Right lobe of liver (tissue), 6 donors: ENCODE measurements around the gene LILRB4. TPM values are rescaled to one million over a fixed set of nuclear protein-coding genes. Genes with fewer than 3 reads are reported as not detected.
A peak's percentile ranks its signal among the peaks of the same experiment; 100 is the strongest.
"Not testable (repeated sequence)": the region's sequence is repeated elsewhere in the genome, so short reads cannot be mapped to it uniquely, and the experiment has no call there.

ENCODE experiments used
- ATAC-seq, 4 donors: fragments of 200-7000 bp; cut with Tn5 transposase; one replicate each; pipeline ENCODE4 v1.9.1; 2020; ENCODE audit warnings: mild to moderate bottlenecking in 4 of 4, moderate library complexity in 4 of 4
- DNase-seq, 3 donors: peaks; one replicate each; pipeline ENCODE4 v3.0.0-alpha.2; 2020
- H3K27ac ChIP-seq, 3 donors: fragments of 200-600 bp; one replicate each; pipeline ENCODE4 v1.8.0; 2022
- H3K27me3 ChIP-seq, 2 donors: fragments of 200-600 bp; one replicate each; pipeline ENCODE4 v1.8.0; 2022
- H3K36me3 ChIP-seq, 4 donors: fragments of 200-600 bp; sonication (generic) in 1 of 4; one replicate each; pipeline versions ENCODE4 v1.5.1 to v1.8.0; 2017 to 2022; ENCODE audit warnings: control low read depth in 1 of 4
- H3K4me1 ChIP-seq, 4 donors: fragments of 200-600 bp; sonication (generic) in 1 of 4; one replicate each; pipeline versions ENCODE4 v1.5.1 to v1.8.0; 2017 to 2022; ENCODE audit warnings: control low read depth in 1 of 4
- H3K4me3 ChIP-seq, 3 donors: fragments of 200-600 bp; one replicate each; pipeline ENCODE4 v1.8.0; 2022
- H3K9me3 ChIP-seq, 4 donors: fragments of 200-600 bp; sonication (generic) in 1 of 4; one replicate each; pipeline versions ENCODE4 v1.5.1 to v1.8.0; 2017 to 2022; ENCODE audit warnings: control low read depth in 1 of 4
- POLR2A ChIP-seq: fragments of 450-650 bp; IDR thresholded peaks from one replicate; pipeline ENCODE4 v1.6.1; 2017; ENCODE audit warnings: antibody characterized with exemption, mild to moderate bottlenecking
- WGBS: methylation state at CpG from one replicate; pipeline ENCODE4 v1.1.6; 2018; ENCODE audit warnings: low coverage, low lambda C conversion rate; ENCODE audit not compliant: insufficient coverage; ENCODE audit errors: missing lambda C conversion rate; 5-methylcytosine and 5-hydroxymethylcytosine counted together
- intact Hi-C, 2 donors: fragments of 100-400 bp; cut with DNase I; formaldehyde crosslinking; loops; one replicate each; pipeline versions ENCODE4 v1.11.2 to v1.14.1; 2022
- total RNA-seq, 6 experiments: library from RNA; depleted of rRNA in 2 of 6; stranded (reverse); fragments of >200 nt in 2 of 6; fragmentation: NEBNext Ultra II Directional in 3 of 6; extraction: Animal tissue kit (Norgen Biotek cat#: 25700) in 3 of 6; gene quantifications; one replicate each; pipeline versions ENCODE4 v1.1.0 to v1.2.4, GENCODE V29; 2016 to 2023
- TF ChIP-seq, protein P1 (sequence below), 4 donors: fragments of 200-600 bp in 3 of 4; fragments of 450-650 bp in 1 of 4; IDR thresholded peaks; one replicate each; pipeline versions ENCODE4 v1.5.1 to v1.8.0; 2016 to 2022; ENCODE audit warnings: antibody characterized with exemption in 4 of 4, mild to moderate bottlenecking in 2 of 4
- donor health status: DM: no; HTN: yes; CAD: no.
- donor health status: DM: no; HTN: no; CAD: no.
- donor health status: DM: no; HTN: no; CAD: no.
- donor health status: DM: no; HTN: yes; CAD: no.
- donor health status: DM: no; HTN: yes; CAD: no.

LILRB4 gene
- total RNA-seq, 6 experiments from 2014 or later = 1.9 to 9.5 (median 2.5) TPM

DNA sequence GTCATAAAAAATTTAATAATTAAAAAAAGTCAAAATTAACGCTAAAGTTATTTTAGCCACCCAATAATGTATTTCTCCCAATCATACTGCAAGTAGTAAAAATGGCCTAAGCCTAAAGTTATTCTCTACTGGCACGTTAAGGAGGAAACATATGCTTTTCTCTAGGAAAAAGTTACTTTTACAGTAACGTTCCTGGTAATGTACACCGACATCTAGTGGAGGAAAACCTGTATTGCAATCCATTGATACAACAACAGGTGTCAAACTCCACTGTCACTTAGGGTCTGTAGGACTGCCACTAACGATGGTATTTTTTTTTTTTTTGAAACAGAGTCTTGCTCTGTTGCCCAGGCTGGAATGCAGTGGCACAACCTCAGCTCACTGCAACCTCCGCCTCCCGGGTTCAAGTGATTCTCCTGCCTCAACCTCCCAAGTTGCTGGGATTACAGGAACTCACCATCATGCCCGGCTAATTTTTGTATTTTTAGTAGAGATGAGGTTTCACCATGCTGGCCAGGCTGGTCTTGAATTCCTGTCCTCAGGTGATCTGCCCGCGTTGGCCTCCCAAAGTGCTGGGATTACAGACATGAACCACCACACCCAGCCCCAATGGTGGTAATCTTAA lies 13.5 kb downstream of the LILRB4 start:
- H3K4me1 ChIP-seq, intact Hi-C loops, H3K4me3 ChIP-seq, H3K27ac ChIP-seq, DNase-seq, H3K27me3 ChIP-seq, H3K9me3 ChIP-seq, H3K36me3 ChIP-seq: not testable (repeated sequence)
- ATAC-seq = peak; percentile 50 to 79 (median 64)
- WGBS = 10% methylated on average over 8 of the region's 10 CpGs
- TF ChIP-seq, protein P1, sequence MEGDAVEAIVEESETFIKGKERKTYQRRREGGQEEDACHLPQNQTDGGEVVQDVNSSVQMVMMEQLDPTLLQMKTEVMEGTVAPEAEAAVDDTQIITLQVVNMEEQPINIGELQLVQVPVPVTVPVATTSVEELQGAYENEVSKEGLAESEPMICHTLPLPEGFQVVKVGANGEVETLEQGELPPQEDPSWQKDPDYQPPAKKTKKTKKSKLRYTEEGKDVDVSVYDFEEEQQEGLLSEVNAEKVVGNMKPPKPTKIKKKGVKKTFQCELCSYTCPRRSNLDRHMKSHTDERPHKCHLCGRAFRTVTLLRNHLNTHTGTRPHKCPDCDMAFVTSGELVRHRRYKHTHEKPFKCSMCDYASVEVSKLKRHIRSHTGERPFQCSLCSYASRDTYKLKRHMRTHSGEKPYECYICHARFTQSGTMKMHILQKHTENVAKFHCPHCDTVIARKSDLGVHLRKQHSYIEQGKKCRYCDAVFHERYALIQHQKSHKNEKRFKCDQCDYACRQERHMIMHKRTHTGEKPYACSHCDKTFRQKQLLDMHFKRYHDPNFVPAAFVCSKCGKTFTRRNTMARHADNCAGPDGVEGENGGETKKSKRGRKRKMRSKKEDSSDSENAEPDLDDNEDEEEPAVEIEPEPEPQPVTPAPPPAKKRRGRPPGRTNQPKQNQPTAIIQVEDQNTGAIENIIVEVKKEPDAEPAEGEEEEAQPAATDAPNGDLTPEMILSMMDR (IDR thresholded peaks at IDR 0.05) = peak; percentile 61 to 89 (median 84)

DNA sequence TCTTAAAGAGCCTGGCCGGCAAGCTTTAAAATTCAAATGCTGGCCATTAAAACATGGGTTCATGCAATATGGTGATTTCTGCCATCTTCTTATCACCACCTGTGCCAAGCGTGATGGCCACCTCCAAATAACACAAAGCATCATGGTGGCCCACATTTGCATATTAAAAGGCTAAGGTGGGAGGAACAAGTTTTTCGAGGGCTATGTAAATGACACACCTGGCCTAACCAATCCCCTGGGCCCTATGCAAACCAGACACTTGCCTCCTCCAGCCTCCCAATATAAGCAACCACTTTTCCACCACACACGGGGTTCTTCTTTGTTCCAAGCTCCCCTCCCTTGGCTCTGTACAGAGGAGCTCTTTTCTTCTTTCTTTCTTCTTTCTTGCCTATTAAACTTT lies 14.4 kb downstream of the LILRB4 start:
- no peak for DNase-seq
- intact Hi-C loops = no loop called here

DNA sequence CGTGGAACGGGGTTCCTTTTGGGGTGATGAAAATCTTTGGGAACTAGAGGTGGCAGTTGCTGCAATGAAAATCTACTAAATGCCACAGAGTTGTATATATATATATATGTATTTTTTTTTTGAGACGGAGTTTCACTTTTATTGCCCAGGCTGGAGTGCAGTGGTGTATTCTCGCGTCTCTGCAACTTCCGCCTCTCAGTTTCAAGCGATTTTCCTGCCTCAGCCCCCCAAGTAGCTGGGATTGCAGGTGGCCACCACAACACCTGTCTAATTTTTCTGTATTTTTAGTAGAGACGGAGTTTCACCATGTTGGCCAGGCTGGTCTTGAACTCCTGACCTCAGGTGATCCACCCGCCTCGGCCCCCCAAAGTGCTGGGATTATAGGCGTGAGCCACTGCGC lies 18.8 kb downstream of the LILRB4 start:
- H3K9me3 ChIP-seq, intact Hi-C loops, H3K27me3 ChIP-seq, H3K27ac ChIP-seq, H3K4me1 ChIP-seq, DNase-seq, H3K4me3 ChIP-seq, ATAC-seq, H3K36me3 ChIP-seq: not testable (repeated sequence)
- 43% methylated on average over 12 of the region's 12 CpGs for WGBS

More for the DNA sequence above, 14.4 kb downstream of the LILRB4 start:
- H3K4me1 ChIP-seq = no peaks in the 10 kb centered on the region
- ATAC-seq = no peak
- no peaks in the 10 kb centered on the region for H3K9me3 ChIP-seq
- TF ChIP-seq POLR2A = no peak
- TF ChIP-seq, protein P1 (IDR thresholded peaks at IDR 0.05) = no peak
- H3K27ac ChIP-seq = no peak overlapping the region
- H3K36me3 ChIP-seq = no peaks in the 10 kb centered on the region
- 35% methylated on average over 4 of the region's 4 CpGs for WGBS
- H3K4me3 ChIP-seq = no peak overlapping the region
- H3K27me3 ChIP-seq = no peaks in the 10 kb centered on the region

DNA sequence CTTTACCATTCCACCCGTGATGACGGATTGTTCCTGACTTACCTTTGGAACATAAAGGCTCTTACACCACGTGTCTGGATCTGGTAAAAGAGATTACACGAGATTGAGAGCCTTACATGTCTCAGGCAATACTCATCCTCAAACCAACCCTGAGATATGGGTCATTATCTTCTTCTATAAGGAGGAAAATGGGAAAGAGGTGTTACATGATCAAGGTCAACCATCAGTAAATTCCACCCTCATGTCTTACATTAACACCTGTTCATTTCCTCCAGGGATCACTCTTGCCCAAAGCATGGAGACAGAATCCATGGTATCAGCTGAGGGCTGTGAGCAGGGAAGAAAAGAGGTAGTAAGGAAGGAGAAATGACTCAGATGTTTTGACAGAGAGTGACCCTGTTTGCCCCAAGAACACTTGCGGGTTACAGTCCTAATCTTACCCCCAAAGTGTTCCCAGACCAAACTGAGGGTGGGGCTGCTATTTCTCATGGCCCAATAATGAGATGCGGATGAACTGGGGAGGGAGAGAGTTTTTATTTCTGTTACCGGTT lies 19.6 kb downstream of the LILRB4 start:
- intact Hi-C loops = no loop called here
- H3K4me1 ChIP-seq = no peaks in the 10 kb centered on the region
- H3K36me3 ChIP-seq = no peaks in the 10 kb centered on the region
- no peak overlapping the region for H3K27ac ChIP-seq
- no peak for DNase-seq
- H3K4me3 ChIP-seq = no peak overlapping the region
- 31% methylated on average over 7 of the region's 7 CpGs for WGBS
- TF ChIP-seq, protein P1 (IDR thresholded peaks at IDR 0.05) = no peak
- no peak for TF ChIP-seq POLR2A
- no peaks in the 10 kb centered on the region for H3K9me3 ChIP-seq
- ATAC-seq = no peak
- no peaks in the 10 kb centered on the region for H3K27me3 ChIP-seq

DNA sequence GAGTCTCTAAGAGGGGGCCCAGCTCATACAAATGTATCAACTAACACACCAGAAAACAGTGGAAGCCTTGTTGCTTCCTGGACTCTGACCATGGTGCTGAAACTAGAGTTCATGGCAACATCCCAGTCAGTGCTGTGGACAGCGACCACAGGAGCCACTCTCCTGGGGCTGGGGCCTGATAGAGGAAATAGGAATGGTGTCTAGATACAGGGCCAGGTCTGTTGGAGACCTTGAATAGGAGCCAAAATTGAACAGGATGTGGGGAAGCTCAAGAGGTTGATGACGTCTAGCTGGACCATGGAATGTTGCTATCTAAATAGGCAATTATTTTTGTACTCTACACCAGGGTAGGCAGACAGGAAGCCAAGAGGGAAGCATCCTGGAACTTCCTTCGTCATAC lies 21.7 kb downstream of the LILRB4 start:
- peak in 1 of 4 donors; percentile 36 for ATAC-seq
- TF ChIP-seq, protein P1 (IDR thresholded peaks at IDR 0.05) = no peak
- TF ChIP-seq POLR2A = no peak
- DNase-seq = no peak
- Histone ChIP-seq H3K36me3 (no peaks in the 10 kb centered on the region), H3K4me1 (no peaks in the 10 kb centered on the region), H3K27me3 (no peaks in the 10 kb centered on the region), H3K4me3 (no peak overlapping the region), H3K9me3 (no peaks in the 10 kb centered on the region), H3K27ac (no peak overlapping the region)
- WGBS = 18% methylated on average over 3 of the region's 3 CpGs
- intact Hi-C loops = no loop called here
